WTC11 (cell line): Measurements from ENCODE around the gene APOLD1. TPM values are rescaled to one million over a fixed set of nuclear protein-coding genes. Genes with fewer than 3 reads are reported as not detected.

ENCODE experiments used
- ATAC-seq: fragments of 200-7000 bp; cut with Tn5 transposase; 2 replicates; pipeline ENCODE4 v1.10.0; 2021; ENCODE audit warnings: mild to moderate bottlenecking, moderate library complexity
- CTCF ChIA-PET: fragments of 300-600 bp; sonication (Branson Sonifier 250); formaldehyde crosslinking; loops from one replicate; lab custom pipeline; 2021; ENCODE audit warnings: antibody characterized with exemption; lab: Charles Lee
- POLR2A ChIA-PET: fragments of 350-600 bp; sonication (Branson Sonifier 250); formaldehyde crosslinking; loops from one replicate; lab custom pipeline; 2021; ENCODE audit warnings: antibody characterized with exemption; lab: Charles Lee
- DNase-seq: peaks from one replicate; pipeline ENCODE4 v3.0.0; 2021; ENCODE audit warnings: low spot score
- H3K27ac Mint-ChIP-seq: 2 replicates; pipeline ENCODE4 v1.8.0; 2021; ENCODE audit warnings: mixed read lengths
- H3K27me3 Mint-ChIP-seq: 2 replicates; pipeline ENCODE4 v1.8.0; 2021; ENCODE audit warnings: low read depth, mild to moderate bottlenecking, moderate library complexity, mixed read lengths
- H3K36me3 Mint-ChIP-seq: 2 replicates; pipeline ENCODE4 v1.8.0; 2021; ENCODE audit warnings: mixed read lengths
- H3K4me1 Mint-ChIP-seq: 2 replicates; pipeline ENCODE4 v1.8.0; 2022; ENCODE audit warnings: mixed read lengths
- H3K4me3 Mint-ChIP-seq: 2 replicates; pipeline ENCODE4 v1.8.0; 2021; ENCODE audit warnings: mild to moderate bottlenecking, moderate library complexity, mixed read lengths
- H3K9me3 Mint-ChIP-seq: 2 replicates; pipeline ENCODE4 v1.8.0; 2021; ENCODE audit warnings: mixed read lengths
- ATF1 ChIP-seq: sonication (generic); formaldehyde crosslinking; IDR thresholded peaks from 2 replicates; pipeline ENCODE4 v1.8.1; 2023; ENCODE audit warnings: mild to moderate bottlenecking, moderate library complexity, missing genetic modification reagents
- FOXP1 ChIP-seq: sonication (generic); formaldehyde crosslinking; IDR thresholded peaks from 2 replicates; pipeline ENCODE4 v1.8.0; 2022; ENCODE audit warnings: missing genetic modification reagents, mild to moderate bottlenecking, moderate library complexity, borderline replicate concordance
- GABPB1 ChIP-seq: sonication (generic); formaldehyde crosslinking; IDR thresholded peaks from 2 replicates; pipeline ENCODE4 v1.8.1; 2023; ENCODE audit warnings: mild to moderate bottlenecking, missing genetic modification reagents
- GRHL2 ChIP-seq: fragments of 250-450 bp; sonication (Bioruptor Pico); IDR thresholded peaks from 2 replicates; pipeline ENCODE4 v1.8.0; 2022; ENCODE audit warnings: mild to moderate bottlenecking, moderate library complexity; ENCODE audit not compliant: insufficient replicate concordance, severe bottlenecking
- GTF2I ChIP-seq: fragments of 250-450 bp; sonication (Bioruptor Pico); conservative IDR thresholded peaks from 2 replicates; pipeline ENCODE4 v1.4.0; 2021; ENCODE audit warnings: mild to moderate bottlenecking
- IRF2 ChIP-seq: sonication (generic); formaldehyde crosslinking; IDR thresholded peaks from 2 replicates; pipeline ENCODE4 v1.8.0; 2022; ENCODE audit warnings: low read depth, missing genetic modification reagents, borderline replicate concordance
- MXD4 ChIP-seq: fragments of 250-450 bp; sonication (Bioruptor Pico); IDR thresholded peaks from 2 replicates; pipeline ENCODE4 v1.8.0; 2021; ENCODE audit warnings: mild to moderate bottlenecking, moderate library complexity, borderline replicate concordance
- NR1H2 ChIP-seq: sonication (generic); formaldehyde crosslinking; IDR thresholded peaks from 2 replicates; pipeline ENCODE4 v1.9.0; 2021; ENCODE audit warnings: mild to moderate bottlenecking, moderate library complexity, missing genetic modification reagents
- OVOL2 ChIP-seq: fragments of 250-450 bp; sonication (Bioruptor Pico); IDR thresholded peaks from 2 replicates; pipeline ENCODE4 v1.9.0; 2021; ENCODE audit warnings: mild to moderate bottlenecking, borderline replicate concordance
- PRRX2 ChIP-seq: fragments of 250-450 bp; sonication (Bioruptor Pico); IDR thresholded peaks from 2 replicates; pipeline ENCODE4 v1.8.0; 2021; ENCODE audit warnings: mild to moderate bottlenecking
- RELA ChIP-seq: sonication (generic); formaldehyde crosslinking; IDR thresholded peaks from 2 replicates; pipeline ENCODE4 v1.8.1; 2022; ENCODE audit warnings: missing genetic modification reagents, mild to moderate bottlenecking, borderline replicate concordance
- SP1 ChIP-seq: sonication (generic); formaldehyde crosslinking; conservative IDR thresholded peaks from 2 replicates; pipeline ENCODE4 v1.8.1; 2022; ENCODE audit warnings: missing genetic modification reagents
- TEAD1 ChIP-seq: sonication (generic); formaldehyde crosslinking; IDR thresholded peaks from 2 replicates; pipeline ENCODE4 v1.8.0; 2022; ENCODE audit warnings: mild to moderate bottlenecking, missing genetic modification reagents
- ZNF232 ChIP-seq: sonication (generic); formaldehyde crosslinking; IDR thresholded peaks from 2 replicates; pipeline ENCODE4 v1.8.0; 2022; ENCODE audit warnings: mild to moderate bottlenecking, missing genetic modification reagents
- ZNF317 ChIP-seq: sonication (generic); formaldehyde crosslinking; IDR thresholded peaks from 2 replicates; pipeline ENCODE4 v1.8.1; 2023; ENCODE audit warnings: low read depth, mild to moderate bottlenecking, moderate library complexity, missing genetic modification reagents, borderline replicate concordance
- ZNF396 ChIP-seq: fragments of 250-450 bp; sonication (Bioruptor Pico); IDR thresholded peaks from 2 replicates; pipeline ENCODE4 v1.8.0; 2021; ENCODE audit warnings: mild to moderate bottlenecking, moderate library complexity, borderline replicate concordance
- total RNA-seq: library from RNA; stranded (reverse); gene quantifications from 3 replicates; pipeline ENCODE4 v1.2.3, GENCODE V29; 2021
- TF ChIP-seq, protein P1 (sequence below): sonication (generic); formaldehyde crosslinking; IDR thresholded peaks from 2 replicates; pipeline ENCODE4 v1.8.0; 2022; ENCODE audit warnings: mild to moderate bottlenecking, missing genetic modification reagents
- TF ChIP-seq, protein P2 (sequence below): sonication (generic); formaldehyde crosslinking; IDR thresholded peaks from 2 replicates; pipeline ENCODE4 v1.8.1; 2022; ENCODE audit warnings: missing genetic modification reagents, borderline replicate concordance
- TF ChIP-seq, protein P3 (sequence below): sonication (generic); formaldehyde crosslinking; IDR thresholded peaks from 2 replicates; pipeline ENCODE4 v1.8.1; 2023; ENCODE audit warnings: mild to moderate bottlenecking, missing genetic modification reagents, moderate library complexity
- TF ChIP-seq, protein P4 (sequence below): sonication (generic); formaldehyde crosslinking; IDR thresholded peaks from 2 replicates; pipeline ENCODE4 v1.8.0; 2022; ENCODE audit warnings: mild to moderate bottlenecking, missing genetic modification reagents
- TF ChIP-seq, protein P5 (sequence below): sonication (generic); formaldehyde crosslinking; IDR thresholded peaks from 2 replicates; pipeline ENCODE4 v1.8.1; 2022; ENCODE audit warnings: low read depth, mild to moderate bottlenecking, moderate library complexity, missing genetic modification reagents, borderline replicate concordance
- TF ChIP-seq, protein P6 (sequence below): fragments of 250-450 bp; sonication (Bioruptor Pico); conservative IDR thresholded peaks from 2 replicates; pipeline ENCODE4 v1.9.0; 2021; ENCODE audit warnings: mild to moderate bottlenecking
- TF ChIP-seq, protein P7 (sequence below): fragments of 200-600 bp; IDR thresholded peaks from 2 replicates; pipeline ENCODE4 v1.8.0; 2022; ENCODE audit warnings: antibody characterized with exemption

The APOLD1 gene
- total RNA-seq, 1 experiment from 2014 or later = 0.44 TPM

DNA sequence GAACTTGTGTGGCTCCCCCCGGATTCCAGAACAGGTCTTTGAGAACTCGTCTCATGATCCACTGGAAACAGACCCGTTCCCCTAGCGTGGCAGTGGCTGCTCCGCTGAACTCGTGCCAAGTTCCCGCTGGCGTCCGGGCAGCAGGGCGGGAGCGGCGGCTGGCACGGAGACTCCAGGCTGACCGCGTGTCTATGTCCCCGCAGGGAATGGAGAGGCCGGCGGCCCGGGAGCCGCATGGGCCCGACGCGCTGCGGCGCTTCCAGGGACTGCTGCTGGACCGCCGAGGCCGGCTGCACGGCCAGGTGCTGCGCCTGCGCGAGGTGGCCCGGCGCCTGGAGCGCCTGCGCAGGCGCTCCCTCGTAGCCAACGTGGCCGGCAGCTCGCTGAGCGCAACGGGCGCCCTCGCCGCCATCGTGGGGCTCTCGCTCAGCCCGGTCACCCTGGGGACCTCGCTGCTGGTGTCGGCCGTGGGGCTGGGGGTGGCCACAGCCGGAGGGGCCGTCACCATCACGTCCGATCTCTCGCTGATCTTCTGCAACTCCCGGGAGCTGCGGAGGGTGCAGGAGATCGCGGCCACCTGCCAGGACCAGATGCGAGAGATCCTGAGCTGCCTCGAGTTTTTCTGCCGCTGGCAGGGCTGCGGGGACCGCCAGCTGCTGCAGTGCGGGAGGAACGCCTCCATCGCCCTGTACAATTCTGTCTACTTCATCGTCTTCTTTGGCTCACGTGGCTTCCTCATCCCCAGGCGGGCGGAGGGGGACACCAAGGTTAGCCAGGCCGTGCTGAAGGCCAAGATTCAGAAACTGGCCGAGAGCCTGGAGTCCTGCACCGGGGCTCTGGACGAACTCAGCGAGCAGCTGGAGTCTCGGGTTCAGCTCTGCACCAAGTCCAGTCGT is 1.5 kb downstream of the APOLD1 start:
- Mint-ChIP-seq H3K9me3 (0 out of 2 replicates have a peak, but pooled peaks cover 3% of the 10 kb centered on the region), H3K36me3 (no peaks in the 10 kb centered on the region), H3K4me3 (peak overlapping the region; percentile 66), H3K27ac (no peak overlapping the region), H3K27me3 (peaks cover 42% of the 10 kb centered on the region), H3K4me1 (peaks cover 44% of the 10 kb centered on the region)
- peak; percentile 80 for ATAC-seq
- ChIA-PET CTCF (interaction anchor here (0.5 to 3.5 kb wide), 8 partner anchors 26 to 469 kb away, joined by 3 to 16 read pairs (median 3); partner anchors contain the start of genes DDX47 and GPRC5A), POLR2A (interaction anchor here (0.6 to 1.0 kb wide), 3 partner anchors 71 to 673 kb away, joined by 3 read pairs; no protein-coding TSS in a partner anchor)
- peak; percentile 71 for DNase-seq
- TF ChIP-seq, protein P1, sequence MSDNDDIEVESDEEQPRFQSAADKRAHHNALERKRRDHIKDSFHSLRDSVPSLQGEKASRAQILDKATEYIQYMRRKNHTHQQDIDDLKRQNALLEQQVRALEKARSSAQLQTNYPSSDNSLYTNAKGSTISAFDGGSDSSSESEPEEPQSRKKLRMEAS (CRISPR knock-in tag) = peak; percentile 97
- TF ChIP-seq, protein P2, sequence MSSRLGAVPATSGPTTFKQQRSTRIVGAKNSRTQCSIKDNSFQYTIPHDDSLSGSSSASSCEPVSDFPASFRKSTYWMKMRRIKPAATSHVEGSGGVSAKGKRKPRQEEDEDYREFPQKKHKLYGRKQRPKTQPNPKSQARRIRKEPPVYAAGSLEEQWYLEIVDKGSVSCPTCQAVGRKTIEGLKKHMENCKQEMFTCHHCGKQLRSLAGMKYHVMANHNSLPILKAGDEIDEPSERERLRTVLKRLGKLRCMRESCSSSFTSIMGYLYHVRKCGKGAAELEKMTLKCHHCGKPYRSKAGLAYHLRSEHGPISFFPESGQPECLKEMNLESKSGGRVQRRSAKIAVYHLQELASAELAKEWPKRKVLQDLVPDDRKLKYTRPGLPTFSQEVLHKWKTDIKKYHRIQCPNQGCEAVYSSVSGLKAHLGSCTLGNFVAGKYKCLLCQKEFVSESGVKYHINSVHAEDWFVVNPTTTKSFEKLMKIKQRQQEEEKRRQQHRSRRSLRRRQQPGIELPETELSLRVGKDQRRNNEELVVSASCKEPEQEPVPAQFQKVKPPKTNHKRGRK = no peak
- TF ChIP-seq GTF2I (no peak), RELA (CRISPR knock-in tag) (peak; percentile 91), MXD4 (CRISPR knock-in tag) (no peak), GABPB1 (CRISPR knock-in tag) (peak; percentile 68), ZNF232 (CRISPR knock-in tag) (peak; percentile 94), NR1H2 (CRISPR knock-in tag) (0 out of 2 replicates have a peak, but pooled peaks have one; percentile 35), IRF2 (CRISPR knock-in tag) (no peak; the same call in 1 of the 2 replicates), ZNF317 (0 out of 2 replicates have a peak, but pooled peaks have one; percentile 35), SP1 (0 out of 2 replicates have a peak, but pooled peaks have one; percentile 36), OVOL2 (CRISPR knock-in tag) (no peak), TEAD1 (peak; percentile 91; the same call in 1 of the 2 replicates), FOXP1 (CRISPR knock-in tag) (peak; percentile 95; the same call in 1 of the 2 replicates), GRHL2 (CRISPR knock-in tag) (no peak), PRRX2 (CRISPR knock-in tag) (no peak), ATF1 (0 out of 2 replicates have a peak, but pooled peaks have one; percentile 23), ZNF396 (CRISPR knock-in tag) (no peak)
- TF ChIP-seq, protein P3, sequence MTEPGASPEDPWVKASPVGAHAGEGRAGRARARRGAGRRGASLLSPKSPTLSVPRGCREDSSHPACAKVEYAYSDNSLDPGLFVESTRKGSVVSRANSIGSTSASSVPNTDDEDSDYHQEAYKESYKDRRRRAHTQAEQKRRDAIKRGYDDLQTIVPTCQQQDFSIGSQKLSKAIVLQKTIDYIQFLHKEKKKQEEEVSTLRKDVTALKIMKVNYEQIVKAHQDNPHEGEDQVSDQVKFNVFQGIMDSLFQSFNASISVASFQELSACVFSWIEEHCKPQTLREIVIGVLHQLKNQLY (CRISPR knock-in tag) = no peak
- TF ChIP-seq, protein P4, sequence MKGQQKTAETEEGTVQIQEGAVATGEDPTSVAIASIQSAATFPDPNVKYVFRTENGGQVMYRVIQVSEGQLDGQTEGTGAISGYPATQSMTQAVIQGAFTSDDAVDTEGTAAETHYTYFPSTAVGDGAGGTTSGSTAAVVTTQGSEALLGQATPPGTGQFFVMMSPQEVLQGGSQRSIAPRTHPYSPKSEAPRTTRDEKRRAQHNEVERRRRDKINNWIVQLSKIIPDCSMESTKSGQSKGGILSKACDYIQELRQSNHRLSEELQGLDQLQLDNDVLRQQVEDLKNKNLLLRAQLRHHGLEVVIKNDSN = no peak; the same call in none of the 2 replicates
- TF ChIP-seq, protein P5, sequence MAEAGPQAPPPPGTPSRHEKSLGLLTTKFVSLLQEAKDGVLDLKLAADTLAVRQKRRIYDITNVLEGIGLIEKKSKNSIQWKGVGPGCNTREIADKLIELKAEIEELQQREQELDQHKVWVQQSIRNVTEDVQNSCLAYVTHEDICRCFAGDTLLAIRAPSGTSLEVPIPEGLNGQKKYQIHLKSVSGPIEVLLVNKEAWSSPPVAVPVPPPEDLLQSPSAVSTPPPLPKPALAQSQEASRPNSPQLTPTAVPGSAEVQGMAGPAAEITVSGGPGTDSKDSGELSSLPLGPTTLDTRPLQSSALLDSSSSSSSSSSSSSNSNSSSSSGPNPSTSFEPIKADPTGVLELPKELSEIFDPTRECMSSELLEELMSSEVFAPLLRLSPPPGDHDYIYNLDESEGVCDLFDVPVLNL = no peak
- TF ChIP-seq, protein P6, sequence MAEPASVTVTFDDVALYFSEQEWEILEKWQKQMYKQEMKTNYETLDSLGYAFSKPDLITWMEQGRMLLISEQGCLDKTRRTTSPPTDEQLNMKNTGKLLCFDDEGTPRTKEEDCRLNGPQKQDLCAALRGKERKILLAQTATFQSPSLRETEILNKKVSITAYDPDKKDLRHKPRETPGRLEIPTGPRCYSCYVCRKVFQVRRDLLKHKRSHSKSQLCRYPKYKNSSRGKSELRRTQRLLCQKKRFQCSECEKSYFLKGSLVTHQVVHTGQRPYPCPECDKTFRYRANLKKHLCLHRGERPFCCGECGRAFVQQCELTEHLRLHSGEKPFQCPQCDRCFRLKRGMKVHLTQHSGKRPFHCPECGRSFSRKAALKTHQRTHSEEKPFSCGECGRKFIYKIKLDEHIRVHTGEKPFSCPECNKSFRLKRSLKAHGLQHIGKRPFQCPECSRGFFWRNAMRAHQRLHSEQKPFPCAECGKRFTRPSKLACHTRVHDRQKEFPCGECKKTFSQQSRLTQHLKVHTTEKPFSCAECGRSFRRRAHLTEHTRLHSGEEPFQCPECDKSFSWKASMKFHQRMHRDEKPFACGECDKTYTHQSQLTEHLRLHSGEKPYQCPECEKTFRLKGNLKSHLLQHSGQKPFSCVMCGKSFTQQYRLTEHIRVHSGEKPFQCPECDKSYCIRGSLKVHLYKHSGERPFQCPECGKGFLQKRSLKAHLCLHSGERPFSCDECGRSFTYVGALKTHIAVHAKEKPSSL = no peak
- TF ChIP-seq, protein P7, sequence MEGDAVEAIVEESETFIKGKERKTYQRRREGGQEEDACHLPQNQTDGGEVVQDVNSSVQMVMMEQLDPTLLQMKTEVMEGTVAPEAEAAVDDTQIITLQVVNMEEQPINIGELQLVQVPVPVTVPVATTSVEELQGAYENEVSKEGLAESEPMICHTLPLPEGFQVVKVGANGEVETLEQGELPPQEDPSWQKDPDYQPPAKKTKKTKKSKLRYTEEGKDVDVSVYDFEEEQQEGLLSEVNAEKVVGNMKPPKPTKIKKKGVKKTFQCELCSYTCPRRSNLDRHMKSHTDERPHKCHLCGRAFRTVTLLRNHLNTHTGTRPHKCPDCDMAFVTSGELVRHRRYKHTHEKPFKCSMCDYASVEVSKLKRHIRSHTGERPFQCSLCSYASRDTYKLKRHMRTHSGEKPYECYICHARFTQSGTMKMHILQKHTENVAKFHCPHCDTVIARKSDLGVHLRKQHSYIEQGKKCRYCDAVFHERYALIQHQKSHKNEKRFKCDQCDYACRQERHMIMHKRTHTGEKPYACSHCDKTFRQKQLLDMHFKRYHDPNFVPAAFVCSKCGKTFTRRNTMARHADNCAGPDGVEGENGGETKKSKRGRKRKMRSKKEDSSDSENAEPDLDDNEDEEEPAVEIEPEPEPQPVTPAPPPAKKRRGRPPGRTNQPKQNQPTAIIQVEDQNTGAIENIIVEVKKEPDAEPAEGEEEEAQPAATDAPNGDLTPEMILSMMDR = no peak
